Thyroid gland (tissue), 4 donors: ENCODE measurements around the gene CCDC160.

Experiments used
- CTCF ChIP-seq, 6 experiments: fragments of 200-600 bp in 3 of 6; fragments of 450-650 bp in 3 of 6; sonication (generic) in 3 of 6; IDR thresholded peaks; one replicate each; pipeline ENCODE4 v1.5.1; 2016 to 2019; ENCODE audit warnings: antibody characterized with exemption in 6 of 6, mild to moderate bottlenecking in 2 of 6, inconsistent platforms in 1 of 6, moderate library complexity in 1 of 6
- POLR2A ChIP-seq, 2 donors: fragments of 450-650 bp; IDR thresholded peaks; one replicate each; pipeline ENCODE4 v1.6.1; 2017; ENCODE audit warnings: antibody characterized with exemption in 2 of 2, mild to moderate bottlenecking in 2 of 2, moderate library complexity in 1 of 2

DNA sequence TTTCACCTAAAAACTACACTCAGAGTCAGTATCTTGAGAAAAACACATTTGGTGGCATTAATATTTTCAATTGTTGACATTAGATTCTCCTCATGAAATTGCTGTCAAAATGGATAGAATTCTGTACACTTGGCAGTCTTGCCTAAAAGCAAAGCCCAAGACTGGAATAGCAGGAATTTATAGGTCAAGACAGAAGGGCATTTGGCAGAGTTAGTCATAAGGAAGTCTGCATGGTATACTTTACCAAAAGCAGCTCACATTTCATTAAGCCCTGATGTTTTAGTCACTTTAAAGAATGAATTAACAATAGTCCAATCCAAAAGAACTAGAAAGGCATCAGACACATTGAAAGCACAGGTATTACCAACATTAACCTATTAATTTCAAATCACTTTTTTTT lies 7.1 kb downstream of the CCDC160 start:
- TF ChIP-seq CTCF (IDR thresholded peaks at IDR 0.05) = no peak
- TF ChIP-seq POLR2A (IDR thresholded peaks at IDR 0.05) = no peak
